MM.1S (cell line): ENCODE data around the gene KIFBP.

Experiments
- DNase-seq: peaks from one replicate; pipeline ENCODE4 v3.0.0-alpha.2; 2015
- H2AFZ ChIP-seq: fragments of 300-600 bp; sonication (generic); 2 replicates; pipeline ENCODE4 v1.6.0; 2016; ENCODE audit warnings: antibody characterized with exemption, low read length
- H3F3A ChIP-seq: fragments of 300-600 bp; sonication (generic); 2 replicates; pipeline ENCODE4 v1.6.1; 2016; ENCODE audit warnings: mild to moderate bottlenecking, antibody characterized with exemption, low read length, moderate library complexity, mixed read lengths; ENCODE audit not compliant: insufficient read depth
- H3K27ac ChIP-seq: fragments of 300-600 bp; sonication (generic); 2 replicates; pipeline ENCODE4 v1.5.1; 2016; ENCODE audit warnings: mild to moderate bottlenecking, low read length
- H3K27me3 ChIP-seq: fragments of 300-600 bp; sonication (generic); replicated peaks from 2 replicates; pipeline ENCODE4 v1.6.0; 2016; ENCODE audit warnings: low read length; ENCODE audit not compliant: insufficient read depth
- H3K36me3 ChIP-seq: fragments of 300-600 bp; sonication (generic); replicated peaks from 2 replicates; pipeline ENCODE4 v1.6.1; 2016; ENCODE audit warnings: mild to moderate bottlenecking, low read length, mixed read lengths; ENCODE audit not compliant: insufficient read depth
- H3K4me1 ChIP-seq: fragments of 300-600 bp; sonication (generic); 2 replicates; pipeline ENCODE4 v1.6.1; 2016; ENCODE audit warnings: low read length, mixed read lengths
- H3K4me2 ChIP-seq: fragments of 300-600 bp; sonication (generic); 2 replicates; pipeline ENCODE4 v1.6.0; 2016; ENCODE audit warnings: low read depth, low read length
- H3K4me3 ChIP-seq: fragments of 300-600 bp; sonication (generic); 2 replicates; pipeline ENCODE4 v1.5.1; 2016; ENCODE audit warnings: low read length, mixed read lengths
- H3K79me2 ChIP-seq: fragments of 300-600 bp; sonication (generic); 2 replicates; pipeline ENCODE4 v1.6.1; 2016; ENCODE audit warnings: mixed run types, low read length, mixed read lengths
- H3K9ac ChIP-seq: fragments of 300-600 bp; sonication (generic); 2 replicates; pipeline ENCODE4 v1.6.1; 2016; ENCODE audit warnings: low read length, mixed read lengths
- H3K9me2 ChIP-seq: fragments of 300-600 bp; sonication (generic); replicated peaks from 2 replicates; pipeline ENCODE4 v1.6.1; 2016; ENCODE audit warnings: mild to moderate bottlenecking, low read length, mixed read lengths; ENCODE audit not compliant: insufficient read depth
- H3K9me3 ChIP-seq: fragments of 300-600 bp; sonication (generic); replicated peaks from 2 replicates; pipeline ENCODE4 v1.6.1; 2016; ENCODE audit warnings: mild to moderate bottlenecking, low read length, mixed read lengths; ENCODE audit not compliant: insufficient read depth
- H4K20me1 ChIP-seq: fragments of 300-600 bp; sonication (generic); 2 replicates; pipeline ENCODE4 v1.6.1; 2016; ENCODE audit warnings: mild to moderate bottlenecking, low read length, moderate library complexity, mixed read lengths; ENCODE audit not compliant: insufficient read depth
- CTCF ChIP-seq: fragments of 300-600 bp; sonication (generic); IDR thresholded peaks from 2 replicates; pipeline ENCODE4 v1.5.1; 2016; ENCODE audit warnings: antibody characterized with exemption, low read length, mixed read lengths
- EZH2 ChIP-seq: fragments of 300-600 bp; sonication (generic); optimal IDR thresholded peaks from 2 replicates; pipeline ENCODE3; 2017; ENCODE audit warnings: low read depth, mild to moderate bottlenecking, antibody characterized with exemption, low read length, mixed read lengths
- EZH2phosphoT487 ChIP-seq: fragments of 300-600 bp; sonication (generic); IDR thresholded peaks from 2 replicates; pipeline ENCODE4 v1.6.1; 2018; ENCODE audit warnings: antibody characterized with exemption, low read length

Gene KIFBP

GRCh38 chr10:68950598-68950997 lies 38.0 kb upstream of the KIFBP start:
- no peaks in the 10 kb centered on the region for H4K20me1 ChIP-seq
- no peaks in the 10 kb centered on the region for H3K9me3 ChIP-seq
- no peaks in the 10 kb centered on the region for H3K9me2 ChIP-seq
- H3K27me3 ChIP-seq: no peaks in the 10 kb centered on the region
- no peaks in the 10 kb centered on the region for H3K4me1 ChIP-seq
- H3K9ac ChIP-seq: no peak overlapping the region
- no peak overlapping the region for H3K27ac ChIP-seq
- DNase-seq: no peak
- H3K79me2 ChIP-seq: peaks cover 7% of the 10 kb centered on the region
- H3K36me3 ChIP-seq: peaks cover 6% of the 10 kb centered on the region
- H3F3A ChIP-seq: peaks cover 7% of the 10 kb centered on the region
- no peak overlapping the region for H3K4me3 ChIP-seq
- TF ChIP-seq CTCF (no peak), EZH2phosphoT487 (no peak), EZH2 (no peak)
- no peak overlapping the region for H3K4me2 ChIP-seq
- H2AFZ ChIP-seq: no peak overlapping the region

GRCh38 chr10:68954904-68955303 lies 33.7 kb upstream of the KIFBP start:
- no peaks in the 10 kb centered on the region for H3K4me1 ChIP-seq
- TF ChIP-seq EZH2phosphoT487 (no peak), CTCF (no peak), EZH2 (no peak)
- H3K79me2 ChIP-seq: peaks cover 47% of the 10 kb centered on the region
- peaks cover 6% of the 10 kb centered on the region for H3K36me3 ChIP-seq
- DNase-seq: no peak
- no peak overlapping the region; the same call in 1 of the 2 replicates for H3K4me3 ChIP-seq
- no peak overlapping the region for H2AFZ ChIP-seq
- no peaks in the 10 kb centered on the region for H3K27me3 ChIP-seq
- no peak overlapping the region for H3K9ac ChIP-seq
- no peak overlapping the region; the same call in 1 of the 2 replicates for H3K27ac ChIP-seq
- no peaks in the 10 kb centered on the region for H3K9me3 ChIP-seq
- H3K4me2 ChIP-seq: peak overlapping the region; percentile 46; the same call in 1 of the 2 replicates
- H3F3A ChIP-seq: peaks cover 16% of the 10 kb centered on the region
- H3K9me2 ChIP-seq: no peaks in the 10 kb centered on the region
- peaks cover 19% of the 10 kb centered on the region for H4K20me1 ChIP-seq

GRCh38 chr10:68955355-68955831 lies 33.2 kb upstream of the KIFBP start:
- H2AFZ ChIP-seq: peak overlapping the region; percentile 85
- H3K79me2 ChIP-seq: peaks cover 52% of the 10 kb centered on the region
- peaks cover 10% of the 10 kb centered on the region for H3K36me3 ChIP-seq
- H3K27me3 ChIP-seq: no peaks in the 10 kb centered on the region
- H3K4me3 ChIP-seq: peak overlapping the region; percentile 100
- H3K4me1 ChIP-seq: no peaks in the 10 kb centered on the region
- H3F3A ChIP-seq: peaks cover 16% of the 10 kb centered on the region
- no peak for DNase-seq
- H3K9me2 ChIP-seq: no peaks in the 10 kb centered on the region
- no peaks in the 10 kb centered on the region for H3K9me3 ChIP-seq
- peak overlapping the region; percentile 99 for H3K9ac ChIP-seq
- H3K27ac ChIP-seq: peak overlapping the region; percentile 86
- H4K20me1 ChIP-seq: peaks cover 23% of the 10 kb centered on the region
- TF ChIP-seq EZH2phosphoT487 (no peak), CTCF (no peak), EZH2 (no peak)
- peak overlapping the region; percentile 81 for H3K4me2 ChIP-seq
